Putamen (tissue), 1 donor: ENCODE measurements around the gene AUTS2.

Experiments used
- DNase-seq: peaks from one replicate; pipeline ENCODE4 v3.0.0-alpha.2; 2016; ENCODE audit warnings: low spot score

AUTS2 gene

DNA sequence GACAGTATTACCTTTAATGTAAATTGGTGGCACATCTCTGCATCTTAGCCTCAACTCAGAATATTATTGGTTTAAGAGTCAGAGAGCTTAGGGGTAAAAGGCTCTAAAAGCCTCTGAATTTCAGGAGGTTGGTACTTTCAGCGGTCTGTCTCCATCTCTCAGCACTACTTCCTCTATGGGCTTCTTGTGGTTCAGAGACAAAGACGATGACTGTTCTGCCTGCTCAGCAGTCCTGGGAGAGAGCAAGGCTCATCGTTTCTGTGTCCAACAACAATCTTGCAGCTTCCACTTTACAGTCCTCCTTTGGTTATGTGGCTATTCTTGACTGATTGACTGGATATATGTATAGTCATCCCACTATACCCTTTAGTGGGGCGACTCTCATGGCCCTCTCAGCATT is 394.7 kb downstream of the AUTS2 start:
- DNase-seq: no peak

DNA sequence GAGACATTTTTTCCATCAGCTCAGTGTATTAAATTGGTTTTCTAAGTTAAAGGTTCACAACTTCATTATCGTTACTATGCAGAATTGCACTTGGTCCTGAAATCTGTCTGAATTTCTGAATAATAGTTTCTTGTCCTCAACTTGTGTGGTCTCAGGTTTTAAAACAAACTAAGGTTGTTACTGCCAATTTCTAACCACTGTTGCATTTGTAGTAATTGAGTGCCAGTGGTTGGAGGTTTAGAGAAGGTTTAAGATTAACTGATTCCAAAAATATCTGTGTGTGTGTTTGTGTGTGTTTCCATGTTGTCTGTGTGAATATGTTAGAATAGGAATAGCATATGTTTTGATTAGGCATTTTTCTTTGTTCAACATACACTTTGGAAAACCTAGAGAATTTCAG is 395.9 kb downstream of the AUTS2 start:
- no peak for DNase-seq

GRCh38 chr7:69994886-69995542 is 396.7 kb downstream of the AUTS2 start:
- DNase-seq: no peak

- no peak for DNase-seq
These were observed 397.8 kb downstream of the AUTS2 start for GRCh38 chr7:69996121-69996520.

DNA sequence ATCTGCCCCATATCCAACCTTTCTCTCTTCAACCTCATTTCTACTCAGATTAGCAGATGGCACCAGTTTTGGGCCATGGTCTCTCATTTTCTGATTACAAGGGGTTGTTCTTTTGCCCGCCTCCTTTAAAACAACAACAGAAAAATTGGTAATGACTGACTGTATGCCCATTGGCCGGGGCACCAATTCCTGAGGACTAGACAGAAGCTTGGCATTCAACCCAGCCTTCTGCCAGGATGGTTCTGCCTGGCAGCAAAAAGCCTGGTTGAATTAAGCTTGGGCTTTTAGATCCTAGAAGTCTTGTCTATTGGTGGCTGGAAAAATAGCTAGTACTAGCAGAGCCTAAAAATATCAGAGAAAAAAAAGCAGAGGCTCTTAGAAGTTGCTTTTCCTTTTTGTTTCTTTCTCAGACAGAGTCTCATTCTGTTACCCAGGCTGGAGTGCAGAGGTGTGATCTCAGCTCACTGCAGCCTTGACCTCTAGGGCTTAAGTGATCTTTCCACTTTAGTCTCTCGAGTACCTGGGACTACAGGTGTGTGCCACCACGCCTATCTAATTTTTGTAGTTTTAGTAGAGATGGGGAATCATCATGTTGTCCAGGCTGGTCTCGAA is 402.6 kb downstream of the AUTS2 start:
- no peak for DNase-seq

- no peak for DNase-seq
These were observed 407.2 kb downstream of the AUTS2 start for GRCh38 chr7:70005480-70005879.

GRCh38 chr7:70005891-70006260 is 407.6 kb downstream of the AUTS2 start:
- no peak for DNase-seq

GRCh38 chr7:70006261-70006920 is 408.1 kb downstream of the AUTS2 start:
- no peak for DNase-seq

DNA sequence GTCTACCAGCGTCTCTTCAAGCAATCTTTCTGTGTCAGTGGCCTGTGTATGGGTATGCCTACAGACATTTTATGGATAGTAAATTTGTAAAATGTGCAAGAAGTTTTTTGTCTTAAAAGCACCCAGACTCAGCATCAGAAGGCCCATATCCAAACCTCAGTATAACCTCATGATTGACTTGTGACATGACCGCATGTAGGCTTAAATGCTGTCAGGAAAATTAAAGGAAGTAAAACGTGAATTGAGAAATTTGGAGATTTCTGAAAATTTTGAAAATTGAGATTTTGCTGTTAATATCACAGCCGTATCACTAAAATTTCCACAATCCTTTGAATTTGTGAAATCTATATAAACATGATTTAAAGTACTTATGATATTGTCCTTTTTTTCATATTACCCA is 410.2 kb downstream of the AUTS2 start:
- no peak for DNase-seq

DNA sequence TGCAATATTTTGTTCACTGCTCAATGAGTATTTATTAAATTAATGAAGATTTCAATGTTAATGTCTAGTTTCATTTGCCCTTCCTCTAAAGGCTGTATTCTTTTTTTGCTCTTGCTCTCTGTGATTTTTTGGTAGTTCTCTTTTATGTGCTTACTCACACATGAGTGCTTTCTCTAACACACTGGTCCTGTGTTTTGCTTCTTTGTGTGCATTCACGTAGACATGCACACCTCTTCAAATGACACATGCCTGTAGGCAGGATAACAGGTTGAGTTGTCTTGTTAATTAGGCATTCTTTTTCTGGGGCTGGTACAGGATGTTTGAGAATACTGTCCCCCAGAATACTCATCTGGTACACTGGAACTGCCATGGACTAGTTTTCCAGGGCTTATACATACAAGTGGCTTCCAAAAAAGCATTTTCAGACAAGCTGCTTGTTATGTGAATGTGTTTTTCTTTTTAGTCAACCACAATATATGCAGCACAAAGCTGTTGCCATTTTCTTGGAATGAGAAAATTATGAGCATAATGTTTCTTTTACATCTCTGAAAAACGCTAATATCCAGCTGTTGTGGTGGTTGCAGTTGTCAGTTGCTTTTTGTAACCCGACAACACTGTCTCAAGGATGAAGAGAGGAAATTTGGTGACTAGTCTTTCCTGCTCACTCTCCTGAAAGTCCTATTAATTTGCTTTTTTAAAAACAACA is 416.4 kb downstream of the AUTS2 start:
- no peak for DNase-seq

- DNase-seq: no peak
These were observed 417.1 kb downstream of the AUTS2 start for GRCh38 chr7:70015353-70015752.

DNA sequence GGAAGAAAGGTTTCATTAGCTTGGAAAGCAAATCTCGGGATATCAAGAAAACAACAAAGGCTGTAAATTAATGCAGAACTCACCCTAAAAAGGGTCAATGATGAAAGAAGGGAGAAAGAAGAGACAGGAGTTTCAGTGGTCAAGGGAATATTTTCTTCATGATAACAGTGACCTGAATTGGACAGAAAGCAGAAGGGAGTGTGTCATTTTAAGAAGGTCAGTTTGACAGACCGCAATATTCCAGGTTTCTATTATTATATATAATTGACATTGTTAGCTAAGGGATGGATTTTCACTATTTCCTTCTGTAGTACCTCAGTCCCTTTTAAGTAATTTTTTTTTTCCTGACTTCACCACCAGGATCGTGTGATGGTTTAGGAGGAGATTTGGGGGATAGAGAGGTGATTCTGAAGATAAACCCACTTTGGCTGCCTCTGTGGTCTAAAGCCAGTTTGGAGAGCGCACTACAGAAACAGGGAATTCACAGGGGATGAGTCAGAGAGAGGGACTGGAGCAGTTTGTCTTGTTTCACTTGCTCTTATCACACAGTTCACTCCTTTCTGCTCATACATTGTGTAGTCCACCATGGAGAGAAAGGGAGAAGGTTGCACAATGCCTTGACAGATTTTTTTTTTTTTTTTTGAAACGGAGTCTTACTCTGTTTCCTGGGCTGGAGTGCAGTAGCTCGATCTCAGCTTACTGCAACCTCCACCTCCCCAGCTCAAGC is 417.9 kb downstream of the AUTS2 start:
- DNase-seq: no peak

GRCh38 chr7:70017357-70017756 is 419.1 kb downstream of the AUTS2 start:
- DNase-seq: no peak

- DNase-seq: no peak
These were observed 420.4 kb downstream of the AUTS2 start for GRCh38 chr7:70018700-70019099.

DNA sequence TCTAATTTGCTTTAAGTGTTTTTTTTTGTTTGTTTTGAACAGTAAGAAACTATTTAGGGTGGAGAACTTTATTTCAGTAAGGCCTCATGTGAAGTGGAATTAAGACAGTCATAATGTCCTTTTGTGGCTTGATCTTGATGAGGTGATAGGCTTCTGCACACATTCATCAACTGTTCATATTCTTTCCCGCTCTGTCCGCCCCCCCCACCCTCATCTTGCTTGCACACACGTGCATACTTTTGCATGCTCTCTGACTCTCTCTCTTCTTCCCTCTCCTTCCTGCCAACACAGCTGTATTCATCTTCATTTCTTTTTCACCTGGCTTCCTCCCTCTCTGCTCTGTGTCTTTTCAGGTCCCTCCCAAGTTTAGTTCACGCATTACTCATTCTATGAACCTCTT is 429.6 kb downstream of the AUTS2 start:
- DNase-seq: no peak

GRCh38 chr7:70028620-70029019 is 430.3 kb downstream of the AUTS2 start:
- DNase-seq: no peak

GRCh38 chr7:70029993-70030392 is 431.7 kb downstream of the AUTS2 start:
- no peak for DNase-seq

DNA sequence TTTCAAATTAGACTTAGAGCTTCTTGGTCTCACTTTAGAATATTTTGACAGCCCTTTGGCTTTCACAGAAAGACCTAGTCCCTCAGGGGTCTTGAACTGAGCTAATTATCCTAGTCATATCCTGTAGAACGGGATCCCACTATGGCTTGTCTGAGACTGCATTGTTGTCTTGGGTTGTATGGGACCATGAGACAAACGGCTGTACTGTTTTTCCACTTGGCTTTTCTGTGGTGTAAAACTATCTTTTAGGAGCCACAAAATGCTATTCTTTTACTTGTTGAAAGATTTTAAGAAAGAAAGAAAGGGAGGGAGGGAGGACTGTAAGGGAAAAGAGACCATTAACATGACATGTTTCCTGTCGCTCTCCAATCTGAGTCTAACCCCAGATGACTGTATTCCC is 432.5 kb downstream of the AUTS2 start:
- no peak for DNase-seq

DNA sequence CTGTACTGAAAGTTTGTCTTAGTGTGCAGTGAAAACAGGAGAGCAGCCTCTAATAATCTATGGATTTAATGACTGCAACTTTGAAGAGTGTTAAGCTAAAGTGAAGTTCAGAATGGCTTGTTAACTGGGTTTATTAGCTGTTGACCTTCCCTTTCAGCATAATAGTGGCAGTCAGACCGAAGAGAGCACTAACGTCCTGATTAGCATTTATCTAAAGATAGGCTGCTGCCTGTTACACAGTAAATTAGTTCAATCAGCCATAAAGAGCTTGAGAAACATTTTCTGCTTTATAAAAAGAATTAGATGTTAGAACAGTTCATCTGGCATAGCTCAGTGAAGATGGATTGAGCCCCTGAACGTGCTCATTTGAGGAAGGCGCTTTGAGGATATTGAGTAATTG is 433.0 kb downstream of the AUTS2 start:
- DNase-seq: no peak

DNA sequence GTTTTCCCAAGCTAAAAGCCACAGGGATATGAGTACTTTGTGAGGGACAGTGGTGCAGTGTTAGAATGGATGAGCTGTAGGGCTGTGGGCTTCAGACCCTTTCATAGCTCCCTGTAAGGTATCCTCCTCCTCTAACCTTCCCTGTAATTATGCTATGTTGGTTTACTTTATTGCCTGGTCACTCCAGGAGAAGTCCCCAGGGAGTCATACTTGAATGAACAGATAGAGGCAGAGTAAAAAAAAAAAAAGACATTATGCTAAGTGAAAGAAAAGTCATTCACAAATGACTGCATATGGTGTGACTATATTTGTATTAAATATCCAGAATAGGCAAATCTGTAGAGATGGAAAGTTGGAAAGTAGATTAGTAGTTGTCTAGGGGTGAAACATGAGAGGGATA is 434.4 kb downstream of the AUTS2 start:
- DNase-seq: no peak

DNA sequence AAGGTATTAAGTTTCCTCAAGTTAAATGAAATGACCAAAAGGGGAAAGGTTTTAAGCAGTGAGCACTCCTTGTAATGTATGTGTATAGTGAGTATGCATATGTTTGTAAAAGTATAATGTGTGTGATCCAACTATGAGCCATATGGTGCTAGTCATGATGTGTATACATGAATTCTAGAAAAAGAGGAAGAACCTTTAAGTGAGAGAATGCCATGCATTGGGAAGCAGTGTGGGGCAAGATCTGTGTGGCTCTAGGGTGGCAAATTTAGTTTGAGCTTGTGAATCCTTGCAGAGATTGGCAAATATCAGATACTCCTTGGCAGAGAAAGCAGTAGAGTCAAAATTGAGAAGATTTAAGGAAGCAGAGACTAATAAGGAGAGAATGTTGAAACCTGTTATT is 435.0 kb downstream of the AUTS2 start:
- no peak for DNase-seq

DNA sequence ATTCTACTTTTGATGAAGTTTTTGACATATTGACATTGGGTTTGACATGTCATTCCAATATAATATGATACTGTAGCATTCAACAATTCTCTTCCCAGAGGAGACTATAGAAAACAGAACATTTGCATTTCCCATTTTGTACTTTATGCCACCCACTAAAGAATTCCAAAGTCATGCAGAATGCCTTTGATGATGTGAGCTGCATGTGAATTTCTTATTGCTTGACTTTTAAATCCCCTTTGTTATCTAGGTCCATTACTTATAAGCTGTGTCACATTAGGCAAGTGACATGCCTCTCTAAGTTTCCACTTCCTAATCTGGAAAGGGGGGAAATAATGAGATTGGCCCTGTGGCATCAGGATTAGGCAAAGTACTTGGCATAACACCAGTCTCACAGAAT is 436.7 kb downstream of the AUTS2 start:
- DNase-seq: no peak
